H1 (cell line): ENCODE data around the gene RAB22A. TPM values are rescaled to one million over a fixed set of nuclear protein-coding genes. Genes with fewer than 3 reads are reported as not detected.

Experiments
- CTCF ChIA-PET: fragments of 300-600 bp; sonication (Branson Sonifier 250); formaldehyde crosslinking; loops from one replicate; lab custom pipeline; 2021; ENCODE audit not compliant: partially characterized antibody; lab: Charles Lee
- POLR2A ChIA-PET: fragments of 300-600 bp; sonication (Branson Sonifier 250); formaldehyde crosslinking; loops from one replicate; lab custom pipeline; 2021; ENCODE audit warnings: inconsistent platforms; ENCODE audit not compliant: partially characterized antibody; lab: Charles Lee
- DNase-seq, 2 experiments: peaks; one replicate each; pipeline versions ENCODE4 v3.0.0 to v3.0.0-alpha.2; 2010 to 2022; ENCODE audit warnings: low spot score in 2 of 2, low read depth in 1 of 2, mixed read lengths in 1 of 2
- FAIRE-seq: peaks from 2 replicates; lab custom pipeline; 2011; peaks lifted over from hg19 to GRCh38; lab: Jason Lieb, UNC
- H2AFZ ChIP-seq: 2 replicates; pipeline ENCODE4 v1.8.1; 2012; ENCODE audit warnings: low read length, inconsistent platforms
- H2AK5ac ChIP-seq: 2 replicates; pipeline ENCODE4 v1.6.1; 2013; ENCODE audit warnings: low read depth, low read length
- H2BK120ac ChIP-seq: replicated peaks from 2 replicates; pipeline ENCODE3; 2013; ENCODE audit warnings: low read depth, low read length, inconsistent platforms
- H2BK12ac ChIP-seq: 2 replicates; pipeline ENCODE4 v1.6.1; 2013; ENCODE audit warnings: low read depth, low read length
- H2BK15ac ChIP-seq: 2 replicates; pipeline ENCODE4 v1.6.1; 2013; ENCODE audit warnings: low read length
- H2BK20ac ChIP-seq: 2 replicates; pipeline ENCODE4 v1.6.1; 2013; ENCODE audit warnings: low read length
- H2BK5ac ChIP-seq: 2 replicates; pipeline ENCODE4 v1.6.1; 2013; ENCODE audit warnings: low read depth, low read length
- H3K14ac ChIP-seq: 2 replicates; pipeline ENCODE4 v1.6.1; 2013; ENCODE audit warnings: inconsistent platforms; ENCODE audit not compliant: insufficient read length
- H3K18ac ChIP-seq: 2 replicates; pipeline ENCODE4 v1.6.1; 2013; ENCODE audit warnings: low read length; ENCODE audit errors: extremely low read depth
- H3K23ac ChIP-seq: 2 replicates; pipeline ENCODE4 v1.6.1; 2013; ENCODE audit warnings: inconsistent platforms; ENCODE audit not compliant: insufficient read length
- H3K23me2 ChIP-seq: 2 replicates; pipeline ENCODE4 v1.6.1; 2013; ENCODE audit warnings: low read depth, low read length
- H3K27ac ChIP-seq: 2 replicates; pipeline ENCODE4 v1.6.1; 2011; ENCODE audit warnings: low read depth, low read length, inconsistent platforms
- H3K27me3 ChIP-seq, 4 experiments: replicated peaks in 1 of 4; 1 replicate in 1 of 4; 2 replicates in 3 of 4; pipeline versions ENCODE4 v1.6.1 to v1.8.1; 2011 to 2013; ENCODE audit warnings: low read length in 3 of 4, mild to moderate bottlenecking in 3 of 4, inconsistent platforms in 2 of 4, mixed read lengths in 2 of 4, moderate library complexity in 1 of 4; ENCODE audit not compliant: control insufficient read depth in 3 of 4, insufficient read depth in 3 of 4; ENCODE audit errors: extremely low read depth in 1 of 4
- H3K36me3 ChIP-seq, 4 experiments: 2 replicates each; pipeline versions ENCODE4 v1.6.1 to v1.8.1; 2011 to 2013; ENCODE audit warnings: mild to moderate bottlenecking in 4 of 4, low read length in 3 of 4, moderate library complexity in 2 of 4, control low read depth in 1 of 4, inconsistent platforms in 1 of 4; ENCODE audit not compliant: insufficient read depth in 4 of 4, control insufficient read depth in 2 of 4
- H3K4ac ChIP-seq: replicated peaks from 2 replicates; pipeline ENCODE3; 2013; ENCODE audit warnings: low read length, low read depth, mixed read lengths, inconsistent platforms; ENCODE audit not compliant: insufficient read length
- H3K4me1 ChIP-seq, 4 experiments: replicated peaks in 1 of 4; 1 replicate in 1 of 4; 2 replicates in 3 of 4; pipeline versions ENCODE4 v1.6.1 to v1.8.1; 2011 to 2013; ENCODE audit warnings: low read length in 3 of 4, inconsistent platforms in 2 of 4, mixed read lengths in 1 of 4; ENCODE audit not compliant: insufficient read depth in 4 of 4, control insufficient read depth in 3 of 4
- H3K4me2 ChIP-seq, 2 experiments: 2 replicates each; pipeline versions ENCODE4 v1.6.1 to v1.8.1; 2011 to 2013; ENCODE audit warnings: low read depth in 2 of 2, low read length in 2 of 2, control low read depth in 1 of 2, inconsistent platforms in 1 of 2, mild to moderate bottlenecking in 1 of 2; ENCODE audit not compliant: insufficient read depth in 1 of 2
- H3K4me3 ChIP-seq, 4 experiments: fragments of 200-600, 300-600 bp in 1 of 4; sonication (generic), shearing (Covaris generic), sonication (Bioruptor Twin) in 1 of 4; 2 replicates each; pipeline versions ENCODE4 v1.5.1 to v1.8.1; 2011 to 2016; ENCODE audit warnings: low read length in 4 of 4, low read depth in 3 of 4, control low read depth in 2 of 4, inconsistent platforms in 2 of 4, mild to moderate bottlenecking in 2 of 4, mixed read lengths in 1 of 4, moderate library complexity in 1 of 4; ENCODE audit not compliant: insufficient read depth in 2 of 4; ENCODE audit errors: extremely low read depth in 1 of 4
- H3K56ac ChIP-seq: replicated peaks from 2 replicates; pipeline ENCODE3; 2013; ENCODE audit warnings: low read depth, mild to moderate bottlenecking, mixed read lengths, low read length, inconsistent platforms; ENCODE audit not compliant: insufficient read length
- H3K79me1 ChIP-seq: 2 replicates; pipeline ENCODE4 v1.6.1; 2013; ENCODE audit warnings: low read depth, low read length, control low read depth
- H3K79me2 ChIP-seq, 2 experiments: 2 replicates each; pipeline versions ENCODE4 v1.6.1 to v1.8.1; 2012 to 2013; ENCODE audit warnings: low read length in 2 of 2, mild to moderate bottlenecking in 2 of 2, inconsistent platforms in 1 of 2; ENCODE audit not compliant: insufficient read depth in 2 of 2, control insufficient read depth in 1 of 2
- H3K9ac ChIP-seq, 4 experiments: replicated peaks in 1 of 4; 1 replicate in 1 of 4; 2 replicates in 3 of 4; pipeline versions ENCODE4 v1.6.1 to v1.8.1; 2011 to 2013; ENCODE audit warnings: low read depth in 3 of 4, low read length in 3 of 4, control low read depth in 2 of 4, mild to moderate bottlenecking in 2 of 4, moderate library complexity in 2 of 4, inconsistent platforms in 1 of 4; ENCODE audit errors: extremely low read depth in 1 of 4
- H3K9me3 ChIP-seq, 2 experiments: 2 replicates each; pipeline versions ENCODE4 v1.6.1 to v1.8.1; 2012 to 2013; ENCODE audit warnings: mild to moderate bottlenecking in 2 of 2, moderate library complexity in 2 of 2, control low read depth in 1 of 2, inconsistent platforms in 1 of 2, low read depth in 1 of 2, low read length in 1 of 2, mixed read lengths in 1 of 2; ENCODE audit not compliant: insufficient read depth in 2 of 2
- H4K20me1 ChIP-seq, 2 experiments: replicated peaks in 1 of 2; 2 replicates each; pipeline versions ENCODE3 to v1.8.1; 2011 to 2013; ENCODE audit warnings: inconsistent platforms in 2 of 2, low read length in 2 of 2, mild to moderate bottlenecking in 1 of 2; ENCODE audit not compliant: insufficient read depth in 2 of 2, control insufficient read depth in 1 of 2
- H4K5ac ChIP-seq: 2 replicates; pipeline ENCODE4 v1.6.1; 2013; ENCODE audit warnings: low read length, low read depth, mixed read lengths, inconsistent platforms; ENCODE audit not compliant: insufficient read length
- H4K8ac ChIP-seq: 2 replicates; pipeline ENCODE4 v1.8.0; 2013; ENCODE audit warnings: mild to moderate bottlenecking, moderate library complexity, low read length, inconsistent platforms; ENCODE audit not compliant: insufficient read depth; ENCODE audit errors: extremely low read depth
- H4K91ac ChIP-seq: replicated peaks from 2 replicates; pipeline ENCODE3; 2013; ENCODE audit warnings: low read length, mixed read lengths, inconsistent platforms; ENCODE audit not compliant: insufficient read length
- NANOG ChIP-seq: IDR thresholded peaks from 2 replicates; pipeline ENCODE4 v1.6.1; 2011; ENCODE audit warnings: low read length, low read depth, mild to moderate bottlenecking, inconsistent platforms; ENCODE audit not compliant: insufficient read depth, poor library complexity, severe bottlenecking
- WGBS, 2 experiments: shearing (Covaris generic) in 1 of 2; methylation state at CpG; one replicate each; pipeline versions ENCODE4 v1.1.6 to v1.1.7; 2013 to 2015; ENCODE audit warnings: low lambda C conversion rate in 2 of 2, mixed read lengths in 2 of 2, inconsistent platforms in 1 of 2, low coverage in 1 of 2, missing lambda C conversion rate in 1 of 2; ENCODE audit not compliant: insufficient replicate concordance in 2 of 2, insufficient coverage in 1 of 2, insufficient read length in 1 of 2; ENCODE audit errors: extremely low coverage in 1 of 2, missing lambda C conversion rate in 1 of 2; 5-methylcytosine and 5-hydroxymethylcytosine counted together
- polyA plus RNA-seq, 7 experiments: library from polyadenylated mRNA; depleted of rRNA in 3 of 7; stranded (reverse) in 5 of 7; unstranded in 2 of 7; fragments of >200 nt in 5 of 7; fragments of 200-250 nt in 2 of 7; gene quantifications; 1 replicate in 5 of 7; 2 replicates in 1 of 7; 4 replicates in 1 of 7; pipeline versions ENCODE4 v1.2.1 to v1.2.3, GENCODE V29; 2011 to 2013; ENCODE audit warnings: missing spikeins in 2 of 7, mixed read lengths in 2 of 7
- total RNA-seq: library from RNA; stranded (reverse); fragmentation: NEBNext Ultra II Directional; extraction: Animal tissue kit (Norgen Biotek cat#: 25700); gene quantifications from 2 replicates; pipeline ENCODE4 v1.2.1, GENCODE V29; 2021

Gene RAB22A
- total and polyA plus RNA-seq, 2 of the 8 experiments (the other 6 are each of a cell fraction or from before 2014, with no cell fraction given), result 3.1 to 6.6 TPM

GRCh38 chr20:58268421-58268821 lies 41.1 kb upstream of the RAB22A start:
- no peak overlapping the region for H4K8ac ChIP-seq
- ChIA-PET CTCF (interaction anchor here (1.0 kb wide), 1 partner anchor 77 kb away, joined by 3 read pairs; no protein-coding TSS in a partner anchor), POLR2A (no interaction called here)
- H2AK5ac ChIP-seq, result no peak overlapping the region
- H3K79me1 ChIP-seq, result no peaks in the 10 kb centered on the region; the same call in 1 of the 2 replicates
- no peaks in the 10 kb centered on the region for H3K9me3 ChIP-seq
- 90% methylated on average over 7 of the region's 7 CpGs; no CpG with 5 or more reads in 1 of the 2 experiments for WGBS, 2 experiments
- no peak for TF ChIP-seq NANOG
- H3K4me2 ChIP-seq, result no peak overlapping the region
- H3K36me3 ChIP-seq, result peaks cover 0 to 6% (median under 1%) of the 10 kb centered on the region in 4 experiments; a peak in 5 of 8 replicates
- no peak overlapping the region for H3K4me3 ChIP-seq
- H2AFZ ChIP-seq, result no peak overlapping the region
- H4K20me1 ChIP-seq, result peaks cover 2 to 5% of the 10 kb centered on the region in 2 experiments
- no peak overlapping the region for H3K14ac ChIP-seq
- FAIRE-seq, result no peak
- no peak overlapping the region for H2BK15ac ChIP-seq
- H3K9ac ChIP-seq, result no peak overlapping the region
- no peak overlapping the region for H3K23ac ChIP-seq
- H3K23me2 ChIP-seq, result no peaks in the 10 kb centered on the region; the same call in 1 of the 2 replicates
- no peak overlapping the region for H4K91ac ChIP-seq
- no peaks in the 10 kb centered on the region for H3K27me3 ChIP-seq
- H3K79me2 ChIP-seq, result no peaks in the 10 kb centered on the region
- no peak overlapping the region for H3K56ac ChIP-seq
- H2BK120ac ChIP-seq, result no peak overlapping the region
- no peak overlapping the region for H3K27ac ChIP-seq
- no peak overlapping the region for H2BK12ac ChIP-seq
- DNase-seq, result no peak
- H2BK20ac ChIP-seq, result no peak overlapping the region
- H3K4me1 ChIP-seq, result peaks cover 0 to 6% (median 0%) of the 10 kb centered on the region in 4 experiments; a peak in 1 of 7 replicates
- no peak overlapping the region for H3K18ac ChIP-seq
- no peak overlapping the region for H3K4ac ChIP-seq
- no peak overlapping the region for H4K5ac ChIP-seq
- H2BK5ac ChIP-seq, result no peak overlapping the region
